GM21717 (cell line): ENCODE measurements around the gene ROCK2.
"Not testable (repeated sequence)": the region's sequence is repeated elsewhere in the genome, so short reads cannot be mapped to it uniquely, and the experiment has no call there.

ENCODE experiments used
- ATAC-seq: cut with Tn5 transposase; IDR thresholded peaks from one replicate; pipeline ENCODE4 v1.9.1; 2021; ENCODE audit warnings: mild to moderate bottlenecking, moderate library complexity; ENCODE audit not compliant: unreplicated experiment

The ROCK2 gene

DNA sequence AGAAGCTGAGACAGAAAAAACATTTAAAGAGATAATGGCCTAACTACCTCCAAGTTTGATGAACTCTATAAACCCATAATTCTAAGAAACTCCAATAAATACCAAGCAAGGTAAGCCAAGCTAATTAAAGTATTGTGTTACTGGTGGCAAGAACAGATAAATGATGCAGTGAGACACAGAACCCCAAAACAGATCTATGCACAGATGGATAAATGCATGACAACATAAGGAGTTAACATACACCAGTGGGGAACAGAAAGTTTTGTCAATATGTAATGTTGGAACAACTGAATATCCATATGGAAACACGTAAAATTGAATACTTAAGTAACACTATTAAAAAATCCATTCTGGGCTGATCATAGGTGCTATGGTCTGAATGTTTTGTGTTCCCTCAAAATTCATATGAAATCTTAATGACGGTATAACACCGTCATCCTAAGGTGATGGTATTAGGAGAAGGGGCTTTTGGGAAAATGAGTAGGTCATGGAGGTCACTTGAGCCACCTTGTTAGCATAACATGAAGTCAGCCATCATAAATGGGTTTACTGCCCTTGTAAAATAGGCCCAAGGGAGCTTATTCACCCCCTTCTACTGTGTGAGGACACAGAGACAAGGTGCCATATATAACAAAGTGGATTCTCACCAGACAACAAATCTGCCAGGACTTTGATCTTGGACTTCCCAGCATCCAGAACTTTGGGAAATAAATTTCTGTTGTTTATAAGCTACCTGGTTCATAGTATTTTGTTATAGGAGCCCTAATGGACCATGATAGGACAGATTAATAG is 102.8 kb downstream of the ROCK2 start:
- ATAC-seq = no peak

DNA sequence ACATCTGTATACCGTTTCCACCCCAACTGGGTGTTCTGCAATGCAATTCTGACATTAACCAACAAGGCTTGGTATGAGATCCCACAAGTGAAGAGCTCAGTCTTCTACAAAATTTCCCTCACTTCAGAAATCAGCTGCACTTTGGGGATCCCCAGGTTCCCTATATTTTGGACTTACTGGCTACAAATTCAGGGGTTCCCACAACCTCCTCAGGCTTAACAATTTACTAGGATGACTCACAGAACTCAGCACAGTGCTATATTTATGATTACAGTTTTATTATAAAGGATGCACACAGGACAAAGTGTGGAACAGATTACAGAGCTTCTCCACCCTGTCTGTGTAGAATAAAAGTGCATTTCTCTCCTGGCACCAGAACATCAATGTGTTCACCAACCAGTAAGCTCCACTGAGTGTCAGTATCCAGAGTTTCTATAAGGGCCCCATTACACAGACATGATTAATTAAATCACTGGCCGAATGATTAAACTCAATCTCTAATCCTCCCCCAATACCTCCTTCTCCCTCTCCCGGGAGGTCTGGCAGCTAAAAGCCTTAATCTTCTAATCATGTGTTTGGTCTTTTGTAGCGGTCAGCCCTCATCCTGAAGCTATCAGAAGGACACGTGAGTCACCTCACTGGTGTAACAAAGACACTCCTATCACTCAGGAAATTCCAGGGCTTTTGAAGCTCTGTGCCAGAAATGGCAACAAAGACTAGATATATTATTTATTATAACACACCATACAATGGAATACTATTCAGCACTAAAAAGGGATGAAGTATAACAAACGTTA is 104.6 kb downstream of the ROCK2 start:
- no peak for ATAC-seq

DNA sequence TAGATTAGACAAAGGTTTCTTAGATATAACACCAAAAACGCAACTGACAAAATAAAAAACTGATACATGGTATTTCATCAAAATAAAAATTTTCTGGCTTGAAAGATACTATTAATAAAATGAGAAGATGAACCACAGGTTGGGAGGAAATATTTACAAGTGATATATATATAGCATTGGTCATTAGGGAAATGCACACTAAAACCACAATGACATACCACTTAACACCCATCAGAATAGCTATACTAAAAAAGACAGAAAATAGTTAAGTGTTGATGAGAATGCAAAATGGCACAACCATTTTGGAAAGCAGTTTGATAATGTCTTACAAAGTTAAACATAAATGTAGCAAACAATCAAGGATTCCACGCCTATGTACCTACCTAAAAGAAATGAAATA is 105.3 kb downstream of the ROCK2 start:
- no peak for ATAC-seq

DNA sequence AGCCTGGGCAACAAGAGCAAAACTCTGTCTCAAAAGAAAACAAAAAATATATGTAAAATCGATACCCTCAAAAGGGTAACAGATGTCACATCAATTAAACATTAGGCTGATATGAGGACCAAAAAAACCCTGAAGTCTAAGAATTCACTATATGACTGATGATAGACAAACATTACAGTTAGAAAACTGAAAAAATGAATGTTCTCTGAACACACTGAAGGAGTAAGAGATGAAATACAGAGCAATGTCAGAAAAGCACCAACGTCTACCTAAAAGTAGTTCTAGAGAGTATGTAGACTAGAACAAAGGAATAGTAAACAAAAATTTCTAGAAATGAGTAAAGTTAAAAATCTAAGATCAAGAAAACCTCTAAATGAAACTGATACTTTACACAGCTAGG is 107.3 kb downstream of the ROCK2 start:
- no peak for ATAC-seq

DNA sequence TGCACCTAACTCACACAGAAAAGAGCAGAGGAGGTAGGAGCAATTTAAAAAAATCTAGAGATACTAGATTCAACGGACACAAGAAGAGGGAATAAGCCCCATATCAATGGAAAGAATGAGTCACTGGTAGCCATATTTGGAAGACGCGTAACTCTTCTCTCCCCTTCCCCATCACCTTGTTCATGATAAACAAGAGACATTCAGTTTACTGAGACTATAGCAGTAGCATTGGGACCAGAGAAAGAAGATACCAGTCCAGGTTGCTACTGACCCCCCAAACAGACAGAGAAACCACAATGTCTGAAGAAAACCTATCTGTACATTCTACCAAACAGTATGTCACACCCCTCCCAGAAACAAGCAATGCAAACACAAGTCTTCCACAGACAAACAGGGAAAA is 108.1 kb downstream of the ROCK2 start:
- ATAC-seq = no peak

DNA sequence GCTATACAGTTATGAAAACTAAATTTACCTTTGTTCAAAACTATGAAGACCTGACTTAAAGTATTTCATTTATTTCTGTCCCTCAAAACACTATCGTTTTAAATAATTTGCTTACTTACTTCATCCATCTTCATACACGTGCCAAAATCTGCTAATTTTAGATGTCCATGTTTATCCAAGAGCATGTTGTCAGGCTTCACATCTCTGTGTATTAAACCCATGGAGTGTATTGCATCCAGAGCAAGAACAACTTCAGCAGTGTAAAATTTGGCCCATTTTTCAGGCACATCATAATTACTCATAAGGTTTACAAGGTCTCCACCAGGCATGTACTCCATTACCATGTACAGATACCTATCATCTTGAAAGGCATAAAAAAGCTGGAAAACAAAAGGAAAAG is 108.9 kb downstream of the ROCK2 start:
- ATAC-seq = no peak

DNA sequence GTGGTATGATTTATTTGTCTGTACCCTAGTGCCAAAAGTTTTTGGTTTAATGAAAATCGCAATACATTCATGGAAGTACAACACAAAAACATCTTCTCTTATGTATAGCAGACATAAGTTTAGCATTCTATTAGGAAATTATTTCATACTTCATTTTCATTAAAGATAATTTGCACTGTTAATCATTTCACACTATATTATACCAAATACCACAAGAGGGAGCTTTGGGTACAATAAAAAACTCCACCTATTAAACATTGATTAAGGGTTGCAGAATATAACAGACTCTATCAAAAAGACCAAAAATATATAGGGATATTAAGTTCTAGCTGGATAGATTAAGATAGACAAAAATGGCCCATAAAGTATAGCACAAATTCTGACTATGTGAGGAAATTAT is 110.1 kb downstream of the ROCK2 start:
- ATAC-seq = no peak

DNA sequence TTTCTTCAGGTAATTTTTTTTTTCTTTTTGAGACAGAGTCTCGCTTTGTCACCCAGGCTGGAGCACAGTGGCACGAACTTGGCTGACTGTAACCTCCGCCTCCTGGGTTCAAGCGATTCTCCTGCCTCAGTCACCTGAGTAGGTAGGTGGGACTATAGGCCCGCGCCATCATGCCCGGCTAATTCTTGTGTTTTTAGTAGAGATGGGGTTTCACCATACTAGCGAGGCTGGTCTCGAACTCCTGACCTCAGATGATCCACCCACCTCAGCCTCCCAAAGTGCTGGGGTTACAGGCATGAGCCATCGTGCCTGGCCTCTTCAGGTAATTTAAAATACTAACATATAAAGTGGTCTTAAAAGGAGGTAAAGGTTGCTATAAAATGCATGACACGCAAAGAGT is 113.2 kb downstream of the ROCK2 start:
- not testable (repeated sequence) for ATAC-seq

DNA sequence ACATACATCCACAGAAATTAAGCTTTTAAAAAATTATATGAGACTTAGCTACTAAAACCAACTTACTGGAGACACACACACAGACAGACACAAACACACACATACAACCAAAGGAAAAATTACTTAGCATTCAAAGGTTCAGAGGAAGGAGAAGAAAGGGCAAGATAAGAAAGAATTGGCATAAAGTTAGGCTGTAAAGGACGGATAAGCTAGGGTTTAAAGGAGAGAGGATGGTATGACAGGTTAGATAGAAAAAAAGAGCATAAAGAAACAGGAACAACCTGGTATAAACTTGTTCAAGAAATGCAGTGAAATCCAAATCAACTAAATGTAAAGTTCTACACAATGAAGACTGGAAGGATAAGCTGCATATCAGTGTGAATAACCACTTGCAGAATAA is 115.7 kb downstream of the ROCK2 start:
- no peak for ATAC-seq

DNA sequence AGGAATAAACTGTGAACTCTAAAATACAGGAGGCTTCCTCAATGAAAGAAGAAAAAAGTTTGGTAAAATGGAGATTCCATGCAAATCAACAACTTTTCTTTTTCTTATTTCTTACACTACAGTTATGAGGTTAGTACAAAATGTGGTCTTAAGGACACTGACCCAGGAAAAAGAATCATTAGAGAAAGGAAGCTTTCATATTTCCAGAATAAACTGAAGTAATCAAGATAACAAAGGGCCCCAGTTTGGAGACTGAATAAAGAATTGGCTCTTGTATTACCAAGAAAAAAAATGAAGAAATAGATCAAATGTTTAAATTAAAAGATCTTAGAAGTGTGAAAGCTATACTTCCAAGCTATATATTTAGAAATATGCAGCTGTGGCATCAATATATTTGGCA is 116.8 kb downstream of the ROCK2 start:
- no peak for ATAC-seq

DNA sequence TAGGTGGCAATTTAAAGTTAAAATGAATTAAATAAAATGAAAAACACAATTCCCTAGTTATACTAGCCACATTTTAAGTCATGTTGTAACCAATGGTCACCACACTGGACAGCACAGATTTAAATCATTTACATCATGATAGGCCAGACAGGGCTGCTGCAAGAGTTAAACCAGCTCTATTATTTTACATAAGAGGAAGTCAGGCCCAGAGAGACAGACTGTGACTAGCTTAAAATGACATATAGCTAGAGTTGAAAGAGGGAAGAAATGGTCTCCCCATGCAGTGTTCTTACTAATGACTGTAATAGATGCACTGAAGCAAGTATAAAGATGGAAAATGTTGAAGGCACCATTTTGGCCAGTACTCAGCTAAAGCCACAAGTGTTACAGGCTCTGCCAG is 119.5 kb downstream of the ROCK2 start:
- ATAC-seq = no peak

DNA sequence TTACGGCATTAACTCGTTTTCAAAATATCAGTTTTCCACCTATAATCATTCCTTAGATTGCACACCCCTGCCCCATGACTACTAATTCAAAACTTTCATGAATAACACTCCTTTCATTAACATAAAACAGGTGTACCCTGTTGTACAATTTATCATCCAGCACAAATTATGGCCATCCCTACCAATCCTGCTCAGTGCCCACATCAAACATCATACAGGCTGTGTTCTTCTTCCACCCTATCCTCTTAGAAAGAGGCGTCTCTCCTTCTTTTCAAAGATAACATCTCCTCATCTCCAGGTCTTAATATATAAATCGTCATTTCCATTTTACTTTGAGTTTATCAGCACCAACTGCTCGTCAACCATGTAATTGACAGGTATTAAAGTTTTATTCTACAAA is 121.6 kb downstream of the ROCK2 start:
- ATAC-seq = no peak

DNA sequence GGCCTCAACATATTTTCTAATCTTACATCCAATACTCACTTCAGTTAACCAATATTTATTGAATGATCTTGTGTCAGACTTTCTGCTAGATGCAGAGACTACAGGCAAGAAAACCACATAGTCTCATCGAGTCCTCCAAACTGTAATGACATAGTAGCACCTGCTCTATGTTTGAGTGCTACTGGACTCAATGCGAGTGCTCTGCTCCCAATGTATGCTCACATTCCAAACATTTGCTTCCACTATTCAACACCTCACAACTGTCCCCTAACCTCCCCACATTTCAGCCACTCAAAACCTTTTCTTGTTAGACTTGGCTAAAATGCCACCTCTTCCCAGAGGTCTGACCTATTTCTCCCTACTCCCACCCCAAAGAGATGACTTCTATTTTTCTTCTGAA is 124.0 kb downstream of the ROCK2 start:
- no peak for ATAC-seq

DNA sequence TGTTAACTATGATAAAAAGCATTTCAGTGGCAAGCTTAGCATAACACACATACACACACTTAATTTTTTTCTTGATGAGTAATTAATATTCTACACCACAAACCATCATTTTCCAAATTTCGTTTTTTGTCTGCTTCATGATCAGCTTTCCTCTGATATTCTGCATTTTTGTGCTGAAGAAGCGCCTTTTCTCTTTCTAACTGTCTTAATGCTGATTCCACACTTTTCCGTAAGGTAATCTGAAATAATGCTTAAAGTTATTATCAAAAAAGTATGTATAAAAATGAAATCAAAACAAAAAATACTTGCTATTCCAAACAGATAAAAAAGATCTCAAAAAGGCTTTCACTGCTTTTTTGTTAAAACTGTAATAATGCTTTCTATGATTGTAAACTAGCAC is 129.0 kb downstream of the ROCK2 start:
- no peak for ATAC-seq

DNA sequence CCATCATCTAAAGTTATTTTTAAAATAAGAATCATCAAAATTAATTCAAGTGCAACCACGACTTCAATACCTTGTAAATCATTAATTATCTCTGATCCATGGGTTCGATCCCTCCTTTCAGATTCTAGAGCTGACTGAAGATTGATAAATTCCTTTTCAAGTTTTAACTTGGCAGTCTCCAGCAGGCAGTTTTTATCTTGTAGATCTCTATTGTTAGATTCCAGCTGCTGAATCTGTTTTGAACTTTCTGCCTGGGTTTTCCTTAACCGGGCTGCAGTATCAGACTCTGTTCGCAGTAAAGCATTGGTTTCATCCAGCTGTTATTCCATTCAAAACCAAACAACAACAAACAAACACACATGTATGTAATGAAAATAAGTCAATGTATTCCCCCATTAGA is 129.7 kb downstream of the ROCK2 start:
- ATAC-seq = no peak

DNA sequence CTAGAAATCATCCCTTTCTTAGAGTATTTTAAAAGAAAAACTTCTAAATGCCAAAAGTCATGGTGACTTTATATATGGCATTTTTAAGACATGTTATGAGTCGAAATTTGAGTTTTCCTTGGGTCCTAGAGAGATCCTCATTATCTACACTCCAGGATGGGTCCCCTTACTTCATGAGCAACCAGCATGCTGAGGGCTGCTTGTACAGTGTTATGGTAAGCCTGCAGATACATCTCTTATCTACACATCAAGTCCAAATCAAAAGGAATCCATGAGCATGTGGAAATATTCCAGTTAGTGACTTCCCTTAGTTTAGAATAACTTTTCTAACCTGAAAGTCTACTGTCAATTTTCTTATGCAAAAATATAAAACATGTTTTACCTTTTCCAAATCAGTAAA is 130.5 kb downstream of the ROCK2 start:
- no peak for ATAC-seq

DNA sequence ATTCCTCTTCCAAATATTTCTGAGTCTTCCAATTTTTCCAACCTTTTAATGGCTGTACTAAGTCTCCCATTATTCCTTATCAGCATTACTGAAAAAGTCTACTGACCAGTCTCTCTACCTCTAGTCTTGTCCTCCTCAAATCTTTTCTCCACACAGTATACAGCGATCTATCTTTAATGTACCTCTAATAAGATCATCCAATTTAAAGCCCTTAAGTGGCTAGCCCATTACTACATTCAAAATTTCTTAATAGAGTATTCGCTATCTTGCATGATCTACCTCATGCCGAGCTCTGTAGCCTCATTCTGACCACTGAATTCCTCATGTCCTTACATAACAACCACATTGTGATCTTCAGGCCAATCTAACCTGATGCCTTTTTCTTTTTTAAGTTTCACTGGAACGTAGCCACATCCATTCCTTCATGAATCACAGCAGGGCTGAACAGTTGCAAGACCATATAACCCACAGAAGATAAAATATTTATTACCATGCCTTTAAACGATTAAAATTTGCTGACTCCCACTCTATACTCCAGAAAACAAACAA is 131.3 kb downstream of the ROCK2 start:
- ATAC-seq = no peak

DNA sequence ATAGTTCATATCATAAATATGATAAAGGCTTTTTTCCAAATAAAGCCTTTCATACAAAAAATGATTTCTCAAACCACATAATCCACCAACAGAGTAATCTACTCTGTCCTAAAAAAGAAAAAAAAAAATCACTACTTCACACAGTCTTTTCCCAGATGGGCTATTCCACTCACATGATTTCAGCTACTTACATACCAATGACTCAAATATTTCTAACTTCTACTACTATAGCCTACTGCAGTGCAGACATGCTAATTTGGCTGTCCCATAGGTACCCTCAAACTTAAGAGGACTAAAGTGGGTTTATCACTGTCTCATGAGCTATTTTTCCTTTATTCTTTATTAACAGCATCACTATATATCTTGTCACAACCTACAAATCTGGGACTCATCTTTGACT is 131.8 kb downstream of the ROCK2 start:
- no peak for ATAC-seq

DNA sequence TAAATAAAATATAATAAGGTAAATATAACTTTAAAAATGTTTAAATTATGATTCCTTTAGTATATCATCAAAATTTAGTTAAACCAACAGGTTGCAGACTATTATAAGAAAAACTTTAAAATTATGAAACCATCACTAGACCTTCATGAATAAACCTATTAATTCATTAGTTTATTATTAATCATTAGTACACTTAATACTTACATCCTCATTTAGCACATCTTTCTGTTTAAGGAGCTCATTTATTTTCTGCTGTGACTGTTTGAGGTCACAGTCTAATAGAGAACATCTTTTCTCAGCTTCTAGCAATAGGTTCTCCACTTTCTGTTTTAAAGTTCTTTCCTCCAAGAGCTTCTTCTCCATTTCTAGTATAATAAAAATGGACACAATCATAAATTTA is 136.4 kb downstream of the ROCK2 start:
- no peak for ATAC-seq

DNA sequence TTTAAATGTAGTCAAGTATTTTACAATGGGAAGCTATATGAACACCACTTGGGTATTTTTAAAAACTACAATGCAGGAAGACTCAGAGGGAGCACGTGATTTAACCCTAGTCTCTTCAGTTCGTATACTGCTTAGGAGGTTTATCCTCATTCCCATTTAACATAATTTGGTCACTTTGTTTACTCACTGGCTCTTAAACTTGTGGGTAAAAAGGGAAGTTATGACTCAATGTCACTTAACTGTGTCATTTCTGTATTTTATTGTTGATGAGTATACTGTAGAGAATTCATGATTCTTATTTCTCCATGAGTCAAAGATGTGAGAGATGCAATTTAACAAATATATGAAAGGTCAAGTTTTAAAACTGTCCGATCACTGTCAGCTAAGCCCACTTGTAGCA is 141.0 kb downstream of the ROCK2 start:
- peak; percentile 68 for ATAC-seq

DNA sequence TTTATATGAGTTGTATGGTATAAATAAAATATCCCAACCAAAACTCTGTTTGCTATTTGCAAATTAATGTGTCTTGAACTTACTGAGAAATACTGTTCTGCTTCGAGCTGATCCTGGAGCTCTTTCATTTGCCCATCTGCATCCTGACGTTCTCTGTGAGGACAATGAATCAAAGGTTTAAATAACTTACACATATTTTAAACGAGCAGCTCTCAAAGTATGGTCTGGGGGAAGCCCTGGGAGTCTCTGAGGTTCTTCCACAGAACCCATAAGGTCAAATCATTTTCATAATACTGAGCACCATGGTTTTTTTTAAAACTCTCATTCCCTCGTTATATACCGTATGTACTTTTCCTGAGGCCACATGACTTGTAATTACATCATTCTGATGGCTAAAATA is 142.5 kb downstream of the ROCK2 start:
- ATAC-seq = no peak

DNA sequence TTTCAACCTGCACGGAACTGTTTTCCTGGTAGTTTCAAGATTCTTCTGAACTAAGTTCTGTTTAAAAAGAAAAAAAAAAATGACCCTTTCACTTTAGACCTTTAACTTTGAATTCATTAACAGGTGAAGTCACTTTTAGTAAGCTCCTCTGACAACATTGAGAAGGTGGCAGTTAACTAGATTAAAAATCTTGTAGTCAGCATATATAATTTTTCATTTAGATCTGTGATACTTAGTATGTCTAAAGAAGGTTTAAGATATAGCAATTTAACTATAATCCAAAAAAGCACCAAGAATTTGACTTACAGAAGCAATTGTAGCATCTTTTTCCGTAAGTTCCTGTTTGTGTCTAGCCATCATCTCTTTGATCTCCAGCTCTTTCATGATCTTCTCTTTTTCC is 143.8 kb downstream of the ROCK2 start:
- no peak for ATAC-seq
